ENCODE data around the gene UBA1. TPM values are rescaled to one million over a fixed set of nuclear protein-coding genes. Genes with fewer than 3 reads are reported as not detected.

The UBA1 gene
- total and polyA plus RNA-seq, 2 donors: 80.4 to 99.8 TPM

GRCh38 chrX:47218920-47219815 is 25.5 kb downstream of the UBA1 start:
- Histone ChIP-seq H3K27me3 (ENCODE audit: control insufficient read depth in 2 of 2, insufficient read depth in 1 of 2, low read length in 1 of 2) (no peaks in the 10 kb centered on the region), H3K4me3 (ENCODE audit: low read length in 2 of 2) (peak overlapping the region; percentile 78 to 83), H3K27ac (ENCODE audit: low read depth in 1 of 2, low read length in 1 of 2) (peak overlapping the region; percentile 90 to 100), H3K4me1 (ENCODE audit: control insufficient read depth in 2 of 2, insufficient read depth in 2 of 2, low read length in 2 of 2) (peaks cover 7 to 28% of the 10 kb centered on the region in 2 donors), H3K9me3 (ENCODE audit: control insufficient read depth in 2 of 2, insufficient read depth in 1 of 2, low read length in 1 of 2) (no peaks in the 10 kb centered on the region), H3K36me3 (ENCODE audit: control insufficient read depth in 2 of 2, insufficient read depth in 2 of 2, low read length in 1 of 2) (peaks cover 37 to 38% of the 10 kb centered on the region in 2 donors)
- peak in 4 of 9 donors; percentile 32 to 64 (median 48) for DNase-seq (ENCODE audit: low read depth in 6 of 9, low spot score in 9 of 9)
- WGBS: 2% methylated on average over 52 of the region's 60 CpGs

DNA sequence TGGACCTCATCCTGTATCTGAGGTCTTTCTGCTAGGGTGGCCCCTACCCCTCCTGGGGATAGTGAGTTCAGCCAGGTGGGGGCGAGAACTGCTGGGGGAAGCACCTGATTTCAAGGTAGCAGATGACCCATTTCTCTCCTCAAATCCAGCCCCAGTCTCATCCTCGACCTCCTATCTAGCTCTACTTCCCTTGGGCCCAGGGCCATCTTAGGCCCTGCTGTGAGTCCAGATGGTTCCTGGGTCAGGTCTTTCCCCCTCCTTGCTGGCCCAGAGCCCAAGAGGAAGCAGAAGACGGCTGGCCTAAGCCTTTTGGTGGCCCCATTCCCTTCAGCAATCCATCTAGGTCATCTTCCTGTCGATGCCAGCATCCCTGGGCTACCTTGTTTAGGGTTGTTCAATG is 28.1 kb downstream of the UBA1 start:
- Histone ChIP-seq H3K4me1 (ENCODE audit: control insufficient read depth in 2 of 2, insufficient read depth in 2 of 2, low read length in 2 of 2) (peaks cover 7 to 28% of the 10 kb centered on the region in 2 donors), H3K36me3 (ENCODE audit: control insufficient read depth in 2 of 2, insufficient read depth in 2 of 2, low read length in 1 of 2) (peaks cover 43 to 44% of the 10 kb centered on the region in 2 donors)
- 92% methylated on average over 4 of the region's 4 CpGs for WGBS

GRCh38 chrX:47222751-47223350 is 29.2 kb downstream of the UBA1 start:
- no peak overlapping the region for H3K27ac ChIP-seq (ENCODE audit: low read depth in 1 of 2, low read length in 1 of 2)
- no peaks in the 10 kb centered on the region for H3K27me3 ChIP-seq (ENCODE audit: control insufficient read depth in 2 of 2, insufficient read depth in 1 of 2, low read length in 1 of 2)
- H3K4me3 ChIP-seq (ENCODE audit: low read length in 2 of 2): no peak overlapping the region
- H3K4me1 ChIP-seq (ENCODE audit: control insufficient read depth in 2 of 2, insufficient read depth in 2 of 2, low read length in 2 of 2): peaks cover 5 to 20% of the 10 kb centered on the region in 2 donors
- 98% methylated on average over 10 of the region's 10 CpGs for WGBS
- no peak for DNase-seq (ENCODE audit: low read depth in 6 of 9, low spot score in 9 of 9)
- H3K9me3 ChIP-seq (ENCODE audit: control insufficient read depth in 2 of 2, insufficient read depth in 1 of 2, low read length in 1 of 2): no peaks in the 10 kb centered on the region
- peaks cover 50% of the 10 kb centered on the region in 2 donors for H3K36me3 ChIP-seq (ENCODE audit: control insufficient read depth in 2 of 2, insufficient read depth in 2 of 2, low read length in 1 of 2)

More for the DNA sequence above, 28.1 kb downstream of the UBA1 start:
- H3K27me3 ChIP-seq (ENCODE audit: control insufficient read depth in 2 of 2, insufficient read depth in 1 of 2, low read length in 1 of 2): no peaks in the 10 kb centered on the region
- no peaks in the 10 kb centered on the region for H3K9me3 ChIP-seq (ENCODE audit: control insufficient read depth in 2 of 2, insufficient read depth in 1 of 2, low read length in 1 of 2)
- no peak overlapping the region for H3K4me3 ChIP-seq (ENCODE audit: low read length in 2 of 2)
- no peak for DNase-seq (ENCODE audit: low read depth in 6 of 9, low spot score in 9 of 9)
- peak overlapping the region in 1 of 2 donors; percentile 18 for H3K27ac ChIP-seq (ENCODE audit: low read depth in 1 of 2, low read length in 1 of 2)

GRCh38 chrX:47223476-47224250 is 30.0 kb downstream of the UBA1 start:
- WGBS: 97% methylated on average over 13 of the region's 13 CpGs
- H3K4me1 ChIP-seq (ENCODE audit: control insufficient read depth in 2 of 2, insufficient read depth in 2 of 2, low read length in 2 of 2): peaks cover 5 to 20% of the 10 kb centered on the region in 2 donors
- H3K36me3 ChIP-seq (ENCODE audit: control insufficient read depth in 2 of 2, insufficient read depth in 2 of 2, low read length in 1 of 2): peaks cover 53 to 56% of the 10 kb centered on the region in 2 donors
- no peaks in the 10 kb centered on the region for H3K9me3 ChIP-seq (ENCODE audit: control insufficient read depth in 2 of 2, insufficient read depth in 1 of 2, low read length in 1 of 2)
- no peaks in the 10 kb centered on the region for H3K27me3 ChIP-seq (ENCODE audit: control insufficient read depth in 2 of 2, insufficient read depth in 1 of 2, low read length in 1 of 2)
- H3K27ac ChIP-seq (ENCODE audit: low read depth in 1 of 2, low read length in 1 of 2): no peak overlapping the region
- no peak overlapping the region for H3K4me3 ChIP-seq (ENCODE audit: low read length in 2 of 2)
- no peak for DNase-seq (ENCODE audit: low read depth in 6 of 9, low spot score in 9 of 9)

DNA sequence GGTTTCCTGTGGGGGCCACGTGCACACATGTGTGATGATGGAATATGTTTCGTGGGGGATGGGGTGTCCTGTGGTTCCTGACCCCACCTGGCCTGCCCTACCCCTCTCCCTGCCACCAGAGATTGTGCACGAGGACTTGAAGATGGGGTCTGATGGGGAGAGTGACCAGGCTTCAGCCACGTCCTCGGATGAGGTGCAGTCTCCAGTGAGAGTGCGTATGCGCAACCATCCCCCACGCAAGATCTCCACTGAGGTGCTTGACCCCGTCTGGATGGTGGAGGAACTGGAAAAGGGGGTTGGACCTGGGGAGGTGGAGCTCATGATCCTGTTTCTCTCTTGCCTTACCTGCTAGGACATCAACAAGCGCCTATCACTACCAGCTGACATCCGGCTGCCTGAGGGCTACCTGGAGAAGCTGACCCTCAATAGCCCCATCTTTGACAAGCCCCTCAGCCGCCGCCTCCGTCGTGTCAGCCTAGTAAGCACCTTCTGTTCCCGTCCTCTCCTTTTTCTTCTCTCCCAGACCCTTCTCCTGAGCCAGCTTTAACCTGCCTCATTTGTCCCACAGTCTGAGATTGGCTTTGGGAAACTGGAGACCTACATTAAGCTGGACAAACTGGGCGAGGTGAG is 30.8 kb downstream of the UBA1 start:
- Histone ChIP-seq H3K4me3 (ENCODE audit: low read length in 2 of 2) (no peak overlapping the region), H3K4me1 (ENCODE audit: control insufficient read depth in 2 of 2, insufficient read depth in 2 of 2, low read length in 2 of 2) (peaks cover 5 to 17% of the 10 kb centered on the region in 2 donors), H3K27ac (ENCODE audit: low read depth in 1 of 2, low read length in 1 of 2) (no peak overlapping the region), H3K27me3 (ENCODE audit: control insufficient read depth in 2 of 2, insufficient read depth in 1 of 2, low read length in 1 of 2) (no peaks in the 10 kb centered on the region), H3K36me3 (ENCODE audit: control insufficient read depth in 2 of 2, insufficient read depth in 2 of 2, low read length in 1 of 2) (peaks cover 60 to 63% of the 10 kb centered on the region in 2 donors), H3K9me3 (ENCODE audit: control insufficient read depth in 2 of 2, insufficient read depth in 1 of 2, low read length in 1 of 2) (no peaks in the 10 kb centered on the region)
- WGBS: 98% methylated on average over 17 of the region's 17 CpGs
- no peak for DNase-seq (ENCODE audit: low read depth in 6 of 9, low spot score in 9 of 9)

- Histone ChIP-seq H3K4me3 (ENCODE audit: low read length in 2 of 2) (no peak overlapping the region), H3K27ac (ENCODE audit: low read depth in 1 of 2, low read length in 1 of 2) (no peak overlapping the region), H3K27me3 (ENCODE audit: control insufficient read depth in 2 of 2, insufficient read depth in 1 of 2, low read length in 1 of 2) (no peaks in the 10 kb centered on the region), H3K9me3 (ENCODE audit: control insufficient read depth in 2 of 2, insufficient read depth in 1 of 2, low read length in 1 of 2) (no peaks in the 10 kb centered on the region), H3K36me3 (ENCODE audit: control insufficient read depth in 2 of 2, insufficient read depth in 2 of 2, low read length in 1 of 2) (peaks cover 62 to 67% of the 10 kb centered on the region in 2 donors), H3K4me1 (ENCODE audit: control insufficient read depth in 2 of 2, insufficient read depth in 2 of 2, low read length in 2 of 2) (peaks cover 3 to 12% of the 10 kb centered on the region in 2 donors)
- DNase-seq (ENCODE audit: low read depth in 6 of 9, low spot score in 9 of 9): no peak
- 96% methylated on average over 4 of the region's 4 CpGs for WGBS
Observed at GRCh38 chrX:47224896-47225290, 31.3 kb downstream of the UBA1 start.

DNA sequence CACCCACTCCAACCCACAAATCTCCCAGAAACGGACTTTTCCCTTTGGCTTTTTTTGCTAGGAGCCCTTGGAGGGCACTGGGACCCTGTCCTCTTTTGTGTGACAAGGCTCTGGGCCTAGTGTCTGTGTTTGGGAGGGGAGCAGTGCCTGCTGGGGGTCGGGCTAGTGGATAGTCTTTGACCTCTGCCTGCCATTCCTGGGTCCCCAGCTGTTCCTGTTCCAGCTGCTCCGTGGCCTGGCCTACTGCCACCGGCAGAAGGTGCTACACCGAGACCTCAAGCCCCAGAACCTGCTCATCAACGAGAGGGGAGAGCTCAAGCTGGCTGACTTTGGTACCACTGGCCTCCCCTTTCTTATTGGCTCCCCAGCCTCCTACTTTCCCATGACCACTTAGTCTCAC is 32.4 kb downstream of the UBA1 start:
- over 99% methylated on average over 6 of the region's 6 CpGs for whole genome bisulfite sequencing
- peaks cover 59 to 67% of the 10 kb centered on the region in 2 donors for H3K36me3 ChIP-seq (ENCODE audit: control insufficient read depth in 2 of 2, insufficient read depth in 2 of 2, low read length in 1 of 2)
- DNase-seq (ENCODE audit: low read depth in 6 of 9, low spot score in 9 of 9): no peak
- H3K27ac ChIP-seq (ENCODE audit: low read depth in 1 of 2, low read length in 1 of 2): no peak overlapping the region
- no peak overlapping the region for H3K4me3 ChIP-seq (ENCODE audit: low read length in 2 of 2)
- no peaks in the 10 kb centered on the region for H3K27me3 ChIP-seq (ENCODE audit: control insufficient read depth in 2 of 2, insufficient read depth in 1 of 2, low read length in 1 of 2)
- no peaks in the 10 kb centered on the region for H3K4me1 ChIP-seq (ENCODE audit: control insufficient read depth in 2 of 2, insufficient read depth in 2 of 2, low read length in 2 of 2)
- H3K9me3 ChIP-seq (ENCODE audit: control insufficient read depth in 2 of 2, insufficient read depth in 1 of 2, low read length in 1 of 2): no peaks in the 10 kb centered on the region

DNA sequence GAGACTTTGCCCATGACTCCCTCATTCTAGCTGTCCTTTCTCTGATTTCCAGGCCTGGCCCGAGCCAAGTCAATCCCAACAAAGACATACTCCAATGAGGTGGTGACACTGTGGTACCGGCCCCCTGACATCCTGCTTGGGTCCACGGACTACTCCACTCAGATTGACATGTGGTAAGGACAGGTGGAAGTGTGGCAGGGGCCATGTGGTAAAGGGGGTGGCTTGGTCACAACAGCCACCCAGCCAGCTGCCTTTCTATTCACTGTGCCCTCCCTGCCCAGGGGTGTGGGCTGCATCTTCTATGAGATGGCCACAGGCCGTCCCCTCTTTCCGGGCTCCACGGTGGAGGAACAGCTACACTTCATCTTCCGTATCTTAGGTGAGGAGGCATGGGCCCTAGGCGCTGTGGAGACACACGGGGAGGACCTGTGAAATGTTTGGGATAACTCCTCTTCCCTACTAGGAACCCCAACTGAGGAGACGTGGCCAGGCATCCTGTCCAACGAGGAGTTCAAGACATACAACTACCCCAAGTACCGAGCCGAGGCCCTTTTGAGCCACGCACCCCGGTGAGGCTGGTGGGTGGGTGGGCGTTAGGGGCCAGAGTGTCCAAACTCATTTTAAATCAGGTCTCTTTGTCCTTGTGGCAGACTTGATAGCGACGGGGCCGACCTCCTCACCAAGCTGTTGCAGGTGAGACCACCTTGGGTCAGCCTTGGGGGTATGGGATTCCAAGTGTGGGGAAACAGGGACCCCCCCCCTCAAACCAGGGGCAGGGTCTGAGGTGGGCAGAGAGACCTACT is 33.1 kb downstream of the UBA1 start:
- Histone ChIP-seq H3K4me3 (ENCODE audit: low read length in 2 of 2) (no peak overlapping the region), H3K9me3 (ENCODE audit: control insufficient read depth in 2 of 2, insufficient read depth in 1 of 2, low read length in 1 of 2) (no peaks in the 10 kb centered on the region), H3K27ac (ENCODE audit: low read depth in 1 of 2, low read length in 1 of 2) (no peak overlapping the region), H3K27me3 (ENCODE audit: control insufficient read depth in 2 of 2, insufficient read depth in 1 of 2, low read length in 1 of 2) (no peaks in the 10 kb centered on the region), H3K4me1 (ENCODE audit: control insufficient read depth in 2 of 2, insufficient read depth in 2 of 2, low read length in 2 of 2) (no peaks in the 10 kb centered on the region), H3K36me3 (ENCODE audit: control insufficient read depth in 2 of 2, insufficient read depth in 2 of 2, low read length in 1 of 2) (peaks cover 59 to 63% of the 10 kb centered on the region in 2 donors)
- 97% methylated on average over 19 of the region's 19 CpGs for WGBS
- no peak for DNase-seq (ENCODE audit: low read depth in 6 of 9, low spot score in 9 of 9)

Data from thymus (tissue), 11 donors.